Ishikawa (cell line): ENCODE results near the gene CNTN4.

Experiments
- CEBPB ChIP-seq: IDR thresholded peaks from 2 replicates; pipeline ENCODE4 v1.6.1; 2012
- CREB1 ChIP-seq: IDR thresholded peaks from 2 replicates; pipeline ENCODE4 v1.6.1; 2012; ENCODE audit warnings: low read depth
- EGR1 ChIP-seq: IDR thresholded peaks from 2 replicates; pipeline ENCODE4 v1.6.1; 2012
- EP300 ChIP-seq: IDR thresholded peaks from 2 replicates; pipeline ENCODE4 v1.6.1; 2012; ENCODE audit warnings: borderline replicate concordance
- FOXM1 ChIP-seq: IDR thresholded peaks from 2 replicates; pipeline ENCODE4 v1.6.1; 2012; ENCODE audit warnings: low read depth, borderline replicate concordance
- NFIC ChIP-seq: IDR thresholded peaks from 2 replicates; pipeline ENCODE4 v1.6.1; 2012
- RAD21 ChIP-seq: IDR thresholded peaks from 2 replicates; pipeline ENCODE4 v1.6.1; 2012; ENCODE audit warnings: low read depth
- TAF1 ChIP-seq: IDR thresholded peaks from 2 replicates; pipeline ENCODE4 v1.6.1; 2012; ENCODE audit warnings: low read depth, mild to moderate bottlenecking
- TCF12 ChIP-seq: IDR thresholded peaks from 2 replicates; pipeline ENCODE4 v1.6.1; 2012; ENCODE audit warnings: low read depth
- TEAD4 ChIP-seq: IDR thresholded peaks from 2 replicates; pipeline ENCODE4 v1.6.1; 2012
- YY1 ChIP-seq: IDR thresholded peaks from 2 replicates; pipeline ENCODE4 v1.6.1; 2012; ENCODE audit warnings: low read depth
- ZBTB7A ChIP-seq: IDR thresholded peaks from 2 replicates; pipeline ENCODE4 v1.6.1; 2012; ENCODE audit warnings: low read depth
- TF ChIP-seq, protein P1 (sequence below): IDR thresholded peaks from 2 replicates; pipeline ENCODE4 v1.6.1; 2012
- TF ChIP-seq, protein P2 (sequence below): IDR thresholded peaks from 2 replicates; pipeline ENCODE4 v1.6.1; 2012; ENCODE audit warnings: low read depth, mild to moderate bottlenecking
- TF ChIP-seq, protein P3 (sequence below): IDR thresholded peaks from 2 replicates; pipeline ENCODE4 v1.6.1; 2012

CNTN4 gene

DNA sequence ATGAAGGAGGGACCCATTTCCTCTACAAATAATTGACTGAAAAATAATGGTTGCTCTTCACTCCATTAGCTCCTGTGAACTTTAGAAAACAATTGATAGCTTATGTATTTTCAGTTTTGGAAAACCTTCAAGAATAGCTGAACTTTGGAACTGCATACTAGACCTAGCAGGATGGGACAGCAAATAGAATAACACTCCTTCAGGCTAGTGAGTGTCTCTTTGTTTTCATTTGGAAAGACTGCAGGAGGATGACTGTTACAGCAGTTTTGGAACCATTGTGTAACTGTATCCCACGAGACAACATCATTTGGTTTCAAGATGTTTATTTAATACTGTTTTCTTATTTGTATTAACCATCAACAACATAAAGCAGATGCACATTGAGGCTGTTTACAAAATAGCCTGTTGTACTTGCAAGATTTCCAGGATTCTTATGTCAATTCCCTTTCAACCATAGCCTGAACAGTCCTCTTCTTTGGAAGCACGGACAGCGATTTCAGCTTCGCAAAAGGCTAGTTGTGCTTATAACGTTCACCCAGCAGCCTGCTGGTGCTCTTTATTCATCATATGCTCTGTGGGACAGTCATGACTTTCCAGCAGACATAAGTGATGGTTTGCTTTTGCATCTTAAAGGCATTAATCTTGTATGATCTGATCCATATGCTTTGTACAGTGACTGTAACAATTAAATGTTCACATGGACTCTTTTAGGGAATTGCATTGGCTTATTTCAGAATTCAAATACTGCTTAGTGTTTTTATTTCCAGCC lies 676.0 kb downstream of the CNTN4 start:
- TF ChIP-seq ZBTB7A (no peak), RAD21 (no peak), EGR1 (no peak)

DNA sequence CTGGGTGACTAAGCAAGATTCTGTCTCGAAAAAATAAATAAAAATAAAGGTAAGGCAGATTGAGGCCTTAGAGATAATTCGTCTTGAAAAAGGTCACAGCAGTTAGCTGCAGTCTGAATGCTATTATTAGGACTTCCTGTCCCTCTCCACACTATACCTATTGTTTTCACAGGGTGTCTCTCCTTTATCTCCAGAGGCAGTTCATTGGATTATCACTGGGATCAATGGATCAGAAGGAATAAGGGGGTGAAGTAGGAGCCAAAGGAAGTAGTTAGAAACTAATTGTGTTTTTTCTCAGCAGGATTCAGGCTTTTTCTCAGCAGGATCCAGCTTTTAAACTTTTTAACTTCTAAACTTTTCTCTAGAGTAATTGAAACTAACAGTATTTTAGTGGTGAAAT lies 684.6 kb downstream of the CNTN4 start:
- TF ChIP-seq EP300 (no peak), TAF1 (no peak), RAD21 (no peak), CEBPB (no peak), CREB1 (no peak), TEAD4 (no peak), YY1 (no peak), TCF12 (no peak), NFIC (no peak)
- TF ChIP-seq, protein P1, sequence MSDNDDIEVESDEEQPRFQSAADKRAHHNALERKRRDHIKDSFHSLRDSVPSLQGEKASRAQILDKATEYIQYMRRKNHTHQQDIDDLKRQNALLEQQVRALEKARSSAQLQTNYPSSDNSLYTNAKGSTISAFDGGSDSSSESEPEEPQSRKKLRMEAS, result no peak
- TF ChIP-seq, protein P2, sequence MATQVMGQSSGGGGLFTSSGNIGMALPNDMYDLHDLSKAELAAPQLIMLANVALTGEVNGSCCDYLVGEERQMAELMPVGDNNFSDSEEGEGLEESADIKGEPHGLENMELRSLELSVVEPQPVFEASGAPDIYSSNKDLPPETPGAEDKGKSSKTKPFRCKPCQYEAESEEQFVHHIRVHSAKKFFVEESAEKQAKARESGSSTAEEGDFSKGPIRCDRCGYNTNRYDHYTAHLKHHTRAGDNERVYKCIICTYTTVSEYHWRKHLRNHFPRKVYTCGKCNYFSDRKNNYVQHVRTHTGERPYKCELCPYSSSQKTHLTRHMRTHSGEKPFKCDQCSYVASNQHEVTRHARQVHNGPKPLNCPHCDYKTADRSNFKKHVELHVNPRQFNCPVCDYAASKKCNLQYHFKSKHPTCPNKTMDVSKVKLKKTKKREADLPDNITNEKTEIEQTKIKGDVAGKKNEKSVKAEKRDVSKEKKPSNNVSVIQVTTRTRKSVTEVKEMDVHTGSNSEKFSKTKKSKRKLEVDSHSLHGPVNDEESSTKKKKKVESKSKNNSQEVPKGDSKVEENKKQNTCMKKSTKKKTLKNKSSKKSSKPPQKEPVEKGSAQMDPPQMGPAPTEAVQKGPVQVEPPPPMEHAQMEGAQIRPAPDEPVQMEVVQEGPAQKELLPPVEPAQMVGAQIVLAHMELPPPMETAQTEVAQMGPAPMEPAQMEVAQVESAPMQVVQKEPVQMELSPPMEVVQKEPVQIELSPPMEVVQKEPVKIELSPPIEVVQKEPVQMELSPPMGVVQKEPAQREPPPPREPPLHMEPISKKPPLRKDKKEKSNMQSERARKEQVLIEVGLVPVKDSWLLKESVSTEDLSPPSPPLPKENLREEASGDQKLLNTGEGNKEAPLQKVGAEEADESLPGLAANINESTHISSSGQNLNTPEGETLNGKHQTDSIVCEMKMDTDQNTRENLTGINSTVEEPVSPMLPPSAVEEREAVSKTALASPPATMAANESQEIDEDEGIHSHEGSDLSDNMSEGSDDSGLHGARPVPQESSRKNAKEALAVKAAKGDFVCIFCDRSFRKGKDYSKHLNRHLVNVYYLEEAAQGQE, result no peak

DNA sequence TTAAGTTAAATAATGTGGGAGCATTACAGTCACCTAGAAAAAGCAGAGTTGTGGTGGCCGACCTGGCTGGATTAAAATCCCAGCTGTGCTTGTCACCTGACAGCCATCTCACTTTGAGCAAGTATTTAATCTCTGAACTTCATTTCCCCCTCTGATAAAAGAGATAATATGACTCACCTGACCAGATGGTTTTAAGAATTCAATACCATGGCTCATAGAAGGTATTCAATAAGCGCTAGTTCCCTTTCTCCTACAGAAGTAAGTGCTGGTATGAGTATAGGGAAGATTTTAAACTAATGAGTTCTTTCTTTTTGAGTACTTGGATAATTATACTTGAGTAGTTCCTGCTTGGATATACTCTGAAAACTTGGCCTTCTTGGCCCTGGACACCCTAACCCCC lies 686.0 kb downstream of the CNTN4 start:
- no peak for TF ChIP-seq EP300
- TF ChIP-seq, protein P1, result no peak
- no peak for TF ChIP-seq FOXM1
- TF ChIP-seq, protein P2, result no peak
- no peak for TF ChIP-seq CEBPB
- TF ChIP-seq, protein P3, sequence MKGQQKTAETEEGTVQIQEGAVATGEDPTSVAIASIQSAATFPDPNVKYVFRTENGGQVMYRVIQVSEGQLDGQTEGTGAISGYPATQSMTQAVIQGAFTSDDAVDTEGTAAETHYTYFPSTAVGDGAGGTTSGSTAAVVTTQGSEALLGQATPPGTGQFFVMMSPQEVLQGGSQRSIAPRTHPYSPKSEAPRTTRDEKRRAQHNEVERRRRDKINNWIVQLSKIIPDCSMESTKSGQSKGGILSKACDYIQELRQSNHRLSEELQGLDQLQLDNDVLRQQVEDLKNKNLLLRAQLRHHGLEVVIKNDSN, result no peak
- TF ChIP-seq TCF12, result no peak
- TF ChIP-seq RAD21, result no peak
- TF ChIP-seq TAF1, result no peak
- TF ChIP-seq NFIC, result no peak
- TF ChIP-seq TEAD4, result no peak
- TF ChIP-seq YY1, result no peak
- TF ChIP-seq EGR1, result no peak
- TF ChIP-seq CREB1, result no peak
- no peak for TF ChIP-seq ZBTB7A

DNA sequence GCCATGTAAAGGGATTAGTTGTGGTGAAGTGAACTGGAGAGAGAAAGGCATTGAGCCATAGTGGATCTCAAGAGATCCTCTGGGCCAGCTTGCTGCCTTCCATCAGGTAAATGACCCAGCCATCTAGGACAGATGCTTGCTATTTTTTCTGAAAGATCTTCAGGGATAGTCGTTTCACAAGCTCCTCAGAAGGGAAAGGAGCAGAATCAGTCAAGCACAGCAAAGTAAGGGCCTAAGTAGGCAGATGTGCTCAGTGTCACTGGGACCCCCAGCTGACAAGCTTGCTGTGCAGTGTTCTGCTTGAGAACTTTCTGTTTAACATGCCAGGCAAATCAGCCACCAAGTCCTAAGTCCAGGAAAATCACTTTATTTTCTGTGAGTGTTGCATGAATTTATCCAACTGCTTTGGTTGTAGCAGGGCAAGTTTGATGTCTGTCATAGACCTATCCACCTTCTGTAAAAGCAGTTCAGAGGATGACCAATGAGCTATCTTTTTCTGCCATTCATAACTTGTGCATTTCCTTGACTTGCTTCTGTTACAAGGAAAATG lies 691.7 kb downstream of the CNTN4 start:
- no peak for TF ChIP-seq ZBTB7A
- no peak for TF ChIP-seq TAF1
- TF ChIP-seq, protein P1, result no peak
- no peak for TF ChIP-seq RAD21
- TF ChIP-seq TEAD4, result no peak
- TF ChIP-seq, protein P3, result no peak
- TF ChIP-seq, protein P2, result no peak
- no peak for TF ChIP-seq FOXM1
- no peak for TF ChIP-seq NFIC
- TF ChIP-seq YY1, result no peak
- no peak for TF ChIP-seq CEBPB
- TF ChIP-seq EGR1, result no peak
